NCI-H1048 (cell line): ENCODE measurements around the gene AFF3.

ENCODE experiments used
- DNase-seq: peaks from one replicate; lab custom pipeline; 2025; lab: John Stamatoyannopoulos, UW

The AFF3 gene

DNA sequence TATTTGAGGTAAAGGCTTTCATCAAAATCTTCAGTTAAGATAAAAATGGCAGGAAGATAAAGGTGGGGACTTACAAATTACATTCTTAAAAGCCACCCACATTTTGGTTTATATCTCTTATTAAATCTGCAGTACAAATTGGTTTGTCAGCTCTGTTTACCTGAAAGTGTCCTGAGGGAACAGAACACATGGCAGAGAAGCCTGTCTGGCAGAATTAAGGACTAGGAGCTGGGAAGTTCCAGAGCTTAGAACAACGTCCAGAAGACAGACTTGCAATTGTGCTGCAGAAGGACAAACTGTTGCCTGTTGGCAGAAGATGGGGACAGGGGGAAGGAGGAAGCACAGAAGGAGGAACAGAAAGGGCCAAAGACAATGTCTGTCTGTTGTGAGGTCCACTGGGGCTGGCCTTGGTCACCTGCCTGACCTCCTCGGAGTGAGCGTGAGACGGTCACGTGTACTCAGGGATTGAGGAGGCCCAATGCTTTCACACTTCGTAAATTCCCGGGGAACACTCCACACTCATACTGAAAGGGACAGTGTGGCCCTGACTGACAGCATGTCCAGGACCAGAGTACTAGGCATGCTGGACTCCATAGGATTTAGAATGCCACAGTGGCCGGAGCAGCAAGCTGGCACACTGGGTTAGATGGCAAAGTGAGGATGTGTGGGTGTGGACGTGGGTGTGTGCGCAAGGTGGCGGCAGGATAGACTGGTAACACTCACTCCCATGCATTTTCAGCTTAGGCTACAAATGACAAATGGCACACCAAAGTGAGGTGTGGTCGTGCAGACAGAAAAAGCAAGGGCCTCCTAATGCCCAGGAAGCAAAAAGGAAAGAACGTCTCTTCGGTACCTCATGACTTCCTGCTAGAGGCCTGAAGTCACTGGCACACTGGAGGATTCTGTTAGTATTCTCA, 441.6 kb downstream of the AFF3 start:
- no peak for DNase-seq

DNA sequence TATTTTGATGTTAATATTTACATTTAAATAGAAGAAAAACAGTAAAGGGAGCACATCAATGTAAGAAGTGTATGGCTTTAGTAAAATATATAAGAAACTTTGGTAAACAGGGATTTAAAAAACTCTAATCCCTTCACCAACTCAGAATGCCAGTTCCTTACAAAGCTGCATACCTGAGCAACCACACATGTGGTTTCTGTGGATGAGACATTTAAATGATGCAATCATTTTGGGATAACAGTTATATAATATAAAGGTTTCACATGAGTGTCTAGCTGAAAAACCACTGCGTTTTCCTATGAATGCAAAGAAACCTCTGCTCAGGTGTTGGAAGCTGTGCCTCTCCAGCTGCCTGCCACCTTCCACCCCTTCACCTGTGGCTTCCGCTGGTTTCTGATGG, 443.5 kb downstream of the AFF3 start:
- DNase-seq = no peak

DNA sequence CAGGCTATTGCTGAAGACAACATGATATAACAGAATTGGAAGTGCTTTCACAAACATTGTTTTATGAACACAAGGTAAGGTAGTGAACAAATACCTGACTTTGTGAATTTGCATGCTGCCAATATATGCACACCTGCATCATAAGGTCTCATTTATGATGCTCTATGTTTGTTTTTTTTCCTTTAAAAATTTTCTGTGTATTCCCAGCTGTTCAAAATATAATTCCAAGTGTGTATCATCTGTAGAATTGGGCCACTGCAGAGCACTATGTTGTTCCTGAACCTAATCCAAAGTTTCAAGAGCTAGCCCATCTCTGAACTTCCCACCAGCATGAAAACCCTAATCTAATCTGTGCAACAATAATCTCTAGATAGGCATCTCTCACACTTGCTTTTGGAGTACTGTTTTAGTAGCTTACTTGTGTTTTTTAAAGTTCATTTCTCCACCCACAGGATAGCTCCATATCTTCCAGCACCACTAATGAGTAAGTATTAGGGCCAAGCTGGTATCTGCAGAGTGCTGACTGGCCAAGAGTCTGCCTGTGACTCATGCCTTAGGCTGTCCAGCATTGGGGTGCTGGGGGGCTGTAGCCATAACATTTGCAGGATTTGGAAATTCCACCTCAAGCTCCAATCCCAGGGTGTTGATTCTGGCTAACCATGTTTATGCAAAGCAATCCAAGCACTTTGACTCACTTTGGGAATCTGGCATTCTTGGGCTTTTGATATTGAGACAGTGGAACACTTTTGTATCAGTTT, 444.4 kb downstream of the AFF3 start:
- no peak for DNase-seq

DNA sequence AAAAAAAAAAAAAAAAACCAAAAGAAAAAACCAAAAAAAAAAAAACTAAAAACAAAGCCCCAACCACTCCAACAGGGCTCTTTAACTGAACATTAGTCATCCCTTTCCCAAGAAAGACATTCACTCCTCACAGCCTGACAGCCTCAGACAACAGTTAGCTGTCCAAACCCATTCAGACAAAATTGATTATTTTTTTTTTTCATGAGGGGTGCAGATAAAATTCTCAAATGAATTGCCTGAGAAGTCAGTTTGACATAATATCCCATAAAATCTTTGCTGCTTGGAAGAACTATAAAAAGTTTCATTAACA, 446.5 kb downstream of the AFF3 start:
- no peak for DNase-seq

DNA sequence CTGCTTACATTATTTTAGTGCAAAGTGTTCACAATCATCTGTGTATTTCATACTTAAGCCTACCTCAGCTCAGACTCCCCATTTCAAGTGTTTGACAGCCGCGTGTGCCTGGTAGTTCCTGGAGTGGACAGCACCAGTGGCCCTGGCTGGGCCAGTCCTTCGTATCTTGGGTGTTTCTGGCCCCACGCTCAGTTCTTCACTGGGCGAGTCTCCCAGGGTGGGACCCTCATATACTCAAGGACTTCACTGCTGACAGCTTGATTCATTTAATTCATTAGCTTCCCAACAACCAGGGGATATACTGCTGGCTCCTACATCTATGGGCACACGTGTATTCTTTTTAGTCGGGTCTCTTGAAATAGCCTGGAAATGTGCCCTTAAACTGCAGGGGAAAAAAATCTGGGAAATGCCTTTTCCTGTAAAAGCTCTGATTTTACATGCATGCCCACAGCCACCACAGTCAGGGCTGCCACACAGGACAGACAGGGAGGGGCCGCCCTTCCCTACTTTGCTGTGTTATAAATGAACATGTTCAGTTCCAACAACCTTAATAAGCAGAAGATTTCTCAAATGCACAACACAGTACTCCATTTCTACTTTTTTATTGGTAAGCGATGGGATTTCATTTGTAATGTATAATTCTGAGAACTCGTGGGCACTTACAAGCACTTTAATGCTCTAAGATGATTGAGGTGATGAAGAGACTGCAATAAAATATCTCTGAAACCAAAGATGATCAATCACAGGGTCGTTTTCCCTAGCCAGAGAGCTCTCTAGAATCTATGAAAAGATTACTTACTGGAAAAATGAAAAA, 447.1 kb downstream of the AFF3 start:
- DNase-seq = no peak

DNA sequence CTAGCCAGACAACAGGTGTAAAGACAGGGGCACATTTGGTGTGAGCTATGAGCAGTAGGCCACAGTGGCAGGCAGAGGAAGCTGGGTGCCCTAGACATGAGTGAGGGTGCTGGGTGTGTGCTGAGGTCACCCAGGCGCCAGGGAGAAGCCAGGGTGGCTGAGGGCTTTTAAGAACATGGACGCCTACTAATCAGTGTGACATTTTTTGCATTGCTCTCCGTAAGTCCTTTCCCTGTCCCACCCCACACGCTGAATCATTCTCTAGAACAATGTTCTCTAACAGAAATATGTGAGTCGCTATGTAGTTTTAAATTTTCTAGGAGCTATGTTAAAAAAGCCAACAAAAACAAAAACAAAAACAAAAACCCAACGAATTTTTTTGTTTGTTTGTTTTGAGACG, 448.1 kb downstream of the AFF3 start:
- no peak for DNase-seq

DNA sequence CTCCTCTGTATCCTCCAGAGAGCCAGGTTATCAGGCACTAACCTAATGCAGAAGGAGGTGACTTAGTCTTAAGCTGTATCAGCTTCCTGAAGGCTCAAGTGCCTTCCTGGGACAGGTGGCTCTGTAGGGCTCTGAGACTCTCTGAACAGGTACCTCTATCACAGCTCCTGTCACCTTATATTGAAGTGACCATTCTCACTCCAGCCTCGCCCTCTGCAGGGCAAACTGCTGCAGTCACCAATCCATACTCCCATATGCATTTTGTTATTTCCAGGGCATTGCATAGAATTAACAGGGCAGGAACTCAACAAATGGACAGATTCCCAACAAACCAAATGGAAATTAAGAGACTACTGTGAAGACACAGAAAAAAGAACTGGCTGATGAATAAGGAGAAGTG, 449.6 kb downstream of the AFF3 start:
- no peak for DNase-seq

DNA sequence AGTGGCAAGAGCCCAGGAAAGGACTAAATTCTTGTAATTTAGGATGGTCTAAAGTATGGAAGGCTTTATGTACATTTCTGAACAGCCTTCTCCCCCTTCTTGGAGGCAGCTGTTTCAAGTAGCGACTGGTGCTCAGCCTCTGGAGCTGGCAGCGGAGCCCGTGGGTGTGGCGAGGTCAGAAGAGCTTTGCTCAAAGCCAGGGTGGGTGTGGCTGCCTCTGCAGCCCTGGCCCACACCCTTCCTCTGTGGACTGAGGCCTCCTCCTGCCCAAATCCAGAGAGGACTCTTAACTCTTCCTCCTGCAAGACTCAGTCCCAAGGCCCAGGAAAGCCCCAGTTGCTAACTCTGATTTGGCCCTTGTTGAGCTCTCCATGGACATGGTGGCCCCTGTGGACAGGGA, 450.5 kb downstream of the AFF3 start:
- no peak for DNase-seq

DNA sequence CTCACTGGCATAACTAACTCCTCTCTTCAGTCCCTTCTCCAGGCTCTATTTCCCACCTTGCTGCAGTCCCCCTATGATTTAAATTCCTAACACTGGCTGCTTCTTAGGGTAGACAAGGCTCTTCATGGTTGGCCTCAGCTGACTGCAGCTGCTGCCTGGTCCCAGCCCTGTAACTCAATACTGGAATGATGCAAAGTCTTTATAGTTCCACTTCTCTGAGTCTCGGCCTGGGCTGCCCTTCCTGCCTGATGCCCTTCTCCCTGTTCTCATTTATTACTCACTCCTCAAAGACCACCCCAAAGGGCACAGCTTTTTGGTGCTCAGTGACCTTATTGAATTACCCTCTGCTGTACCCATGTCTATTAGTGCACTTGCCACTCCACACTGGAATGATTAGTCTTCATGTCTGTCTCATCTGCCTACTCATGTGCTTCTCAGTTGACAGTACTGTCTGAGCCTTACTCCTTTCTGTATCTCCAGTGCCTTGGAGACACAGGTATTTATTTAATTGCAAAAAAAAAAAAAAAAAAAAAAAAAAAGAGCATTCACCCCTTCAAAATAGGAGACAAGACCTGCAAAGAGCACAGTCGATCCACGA, 453.1 kb downstream of the AFF3 start:
- DNase-seq = no peak

DNA sequence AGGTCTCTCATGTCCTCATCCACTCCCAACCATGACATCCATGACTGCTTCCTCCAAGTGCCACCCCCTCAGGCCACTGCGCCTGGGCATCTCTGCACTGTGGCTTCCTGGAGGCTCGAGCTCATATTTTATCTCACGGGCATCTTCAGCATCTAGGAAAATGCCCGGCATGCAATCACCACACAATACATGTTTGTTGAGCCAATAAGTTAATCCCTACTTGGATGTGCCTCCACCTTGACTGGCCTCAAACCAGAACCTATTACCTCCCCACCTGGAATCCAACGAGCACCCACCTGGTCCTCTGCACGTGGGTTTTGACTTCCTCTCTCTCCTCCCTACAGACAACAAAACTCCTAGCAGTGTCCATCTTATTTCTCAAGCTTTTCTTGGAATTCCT, 453.7 kb downstream of the AFF3 start:
- no peak for DNase-seq

DNA sequence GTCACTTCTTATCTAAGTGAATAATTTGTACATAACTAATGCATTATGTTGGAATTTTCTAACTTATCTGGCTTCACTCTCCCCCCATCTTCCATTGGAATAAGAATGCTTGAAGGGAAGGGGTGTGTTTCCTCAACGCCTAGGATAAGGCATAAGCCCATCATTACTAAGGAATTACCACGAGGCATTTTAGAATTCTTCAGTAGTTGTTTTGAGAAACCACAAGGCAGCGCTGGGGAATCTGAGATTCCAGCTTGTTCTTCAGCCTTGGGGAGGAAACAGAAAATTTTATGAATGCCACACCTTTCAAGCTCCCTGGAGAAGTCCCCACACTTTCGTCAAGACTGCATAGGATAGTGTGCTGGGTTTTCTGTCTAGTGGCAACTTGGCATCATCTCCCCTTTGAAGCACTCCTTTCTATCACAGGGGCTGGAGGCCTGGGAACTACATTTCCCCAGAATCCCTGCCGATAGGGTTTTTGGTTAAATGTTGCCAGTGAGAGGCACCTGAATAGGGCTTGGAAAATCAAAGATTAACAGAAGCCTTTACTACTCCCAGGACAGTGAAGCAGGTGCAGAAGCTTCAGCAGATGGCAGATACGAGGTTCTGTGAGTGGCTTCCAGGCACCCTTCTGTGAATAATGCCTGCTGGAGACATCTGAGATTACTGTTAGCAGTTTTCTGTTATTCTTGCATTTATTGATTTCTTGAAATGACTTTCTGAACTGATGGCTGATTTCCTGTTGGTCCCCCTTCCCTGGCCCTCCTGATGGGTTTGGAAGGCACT, 459.9 kb downstream of the AFF3 start:
- no peak for DNase-seq

DNA sequence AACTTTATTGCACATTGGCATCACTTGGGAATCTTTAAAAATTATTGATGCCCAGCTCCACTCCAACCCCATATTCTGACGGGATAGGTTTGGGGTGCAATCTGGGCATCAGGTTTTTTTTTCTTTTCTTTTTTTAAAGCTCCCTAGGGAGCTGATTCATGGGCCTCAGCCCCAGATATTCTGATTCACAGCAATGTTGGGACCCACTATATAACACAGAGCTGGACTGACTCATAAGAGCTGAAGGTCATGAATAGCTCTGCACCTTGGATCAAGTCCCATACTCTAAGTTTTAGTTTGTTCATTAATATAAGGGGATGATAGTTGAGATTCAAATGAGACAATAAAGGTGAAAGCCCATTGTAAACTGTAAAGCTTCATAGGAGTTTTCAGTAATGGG, 461.4 kb downstream of the AFF3 start:
- DNase-seq = no peak

DNA sequence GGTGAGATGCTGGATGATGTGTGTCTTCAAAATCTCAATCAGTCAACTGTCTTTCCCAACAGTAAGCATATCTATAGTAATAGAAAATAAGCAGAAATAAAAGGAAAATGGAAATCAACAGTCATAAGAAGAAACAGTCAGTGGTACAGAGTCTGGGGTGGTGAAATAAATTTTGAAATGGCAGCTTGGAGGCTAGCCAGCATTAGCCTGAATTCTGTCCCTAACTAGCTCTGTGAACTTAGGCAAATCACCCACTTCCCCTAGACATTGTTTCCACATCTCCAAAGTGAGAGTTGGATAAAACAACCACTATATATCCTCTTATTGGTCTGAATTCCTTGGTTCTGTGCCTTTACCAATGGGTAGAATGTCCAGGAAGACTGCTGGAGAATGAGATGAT, 462.9 kb downstream of the AFF3 start:
- DNase-seq = no peak

DNA sequence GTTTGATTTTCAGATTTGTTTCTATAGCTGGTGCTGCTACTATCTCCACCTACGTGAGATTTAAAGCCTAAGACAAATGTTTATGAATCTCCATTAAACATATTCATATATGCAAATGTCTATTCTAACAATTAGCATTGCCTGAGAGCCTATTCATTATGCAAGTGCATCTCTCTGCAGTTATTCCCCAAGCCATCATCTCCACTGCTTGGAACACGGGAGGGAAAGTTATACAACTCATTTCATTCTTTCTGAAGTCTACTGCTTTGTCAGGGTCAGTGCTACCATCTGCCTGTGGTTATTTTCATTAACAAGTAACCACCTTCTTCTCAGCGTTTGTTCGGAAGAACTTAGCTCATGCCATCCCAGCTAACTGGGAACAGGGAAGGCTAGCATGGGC, 463.8 kb downstream of the AFF3 start:
- no peak for DNase-seq

DNA sequence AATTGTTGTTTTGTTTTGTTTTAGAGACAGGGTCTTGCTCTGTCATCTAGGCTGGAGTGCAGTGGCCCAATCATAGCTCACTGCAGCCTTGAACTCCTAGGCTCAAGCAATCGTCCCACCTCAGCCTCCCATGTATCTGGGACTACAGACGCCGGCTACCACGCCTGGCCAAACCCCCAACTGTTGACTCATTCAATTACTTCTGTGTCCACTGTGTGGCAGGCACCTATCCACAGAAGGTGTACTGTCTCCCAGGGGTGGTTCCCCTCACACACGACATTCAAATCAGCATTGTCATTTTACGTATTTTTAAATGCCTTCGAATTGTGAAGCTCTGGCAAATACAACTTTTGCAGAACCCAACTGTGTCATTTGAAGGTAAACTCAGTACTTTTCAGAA, 464.6 kb downstream of the AFF3 start:
- no peak for DNase-seq

DNA sequence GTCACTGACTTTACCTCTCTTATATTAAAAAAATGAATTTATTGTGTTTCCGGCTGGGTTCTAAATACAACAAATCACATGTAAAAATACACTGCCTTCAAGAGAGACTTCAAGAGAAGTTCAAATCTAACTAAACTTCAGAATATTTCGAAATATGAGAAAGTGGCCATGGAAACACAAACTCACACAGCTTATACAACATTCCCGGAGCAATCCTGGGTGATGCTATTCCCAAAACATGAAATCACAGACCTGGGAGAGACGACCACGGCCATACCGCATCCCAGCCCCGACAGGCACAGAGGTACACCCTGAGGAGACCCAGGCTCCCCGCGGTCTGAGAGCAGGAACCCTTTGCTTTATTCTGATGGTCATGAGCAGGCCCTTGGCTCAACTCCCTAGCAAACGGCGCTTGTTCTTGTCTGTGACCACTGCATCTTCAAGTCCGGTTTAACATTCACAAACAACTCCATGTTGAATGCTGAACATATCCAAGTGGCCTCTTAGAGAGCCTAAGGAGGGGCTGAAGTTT, 467.2 kb downstream of the AFF3 start:
- DNase-seq = no peak

DNA sequence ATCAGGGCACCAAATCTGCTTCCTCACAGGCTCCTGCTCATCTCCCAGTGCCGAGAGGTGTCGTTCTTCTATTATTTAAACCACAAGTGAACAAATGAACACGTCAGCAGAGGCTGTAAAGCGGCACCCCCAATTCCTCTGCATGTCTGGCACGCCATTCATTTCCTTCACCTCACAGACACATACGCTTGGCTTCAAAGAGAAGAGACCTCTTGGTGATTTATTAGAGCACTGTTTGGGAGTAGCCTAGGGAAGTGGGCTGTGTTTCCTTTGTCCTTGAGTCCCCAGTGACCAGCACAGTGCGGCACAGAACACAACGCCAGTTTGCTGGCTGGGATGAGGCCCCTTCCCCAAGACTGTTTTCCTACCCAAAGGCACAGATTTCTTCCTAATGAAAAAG, 468.3 kb downstream of the AFF3 start:
- no peak for DNase-seq

DNA sequence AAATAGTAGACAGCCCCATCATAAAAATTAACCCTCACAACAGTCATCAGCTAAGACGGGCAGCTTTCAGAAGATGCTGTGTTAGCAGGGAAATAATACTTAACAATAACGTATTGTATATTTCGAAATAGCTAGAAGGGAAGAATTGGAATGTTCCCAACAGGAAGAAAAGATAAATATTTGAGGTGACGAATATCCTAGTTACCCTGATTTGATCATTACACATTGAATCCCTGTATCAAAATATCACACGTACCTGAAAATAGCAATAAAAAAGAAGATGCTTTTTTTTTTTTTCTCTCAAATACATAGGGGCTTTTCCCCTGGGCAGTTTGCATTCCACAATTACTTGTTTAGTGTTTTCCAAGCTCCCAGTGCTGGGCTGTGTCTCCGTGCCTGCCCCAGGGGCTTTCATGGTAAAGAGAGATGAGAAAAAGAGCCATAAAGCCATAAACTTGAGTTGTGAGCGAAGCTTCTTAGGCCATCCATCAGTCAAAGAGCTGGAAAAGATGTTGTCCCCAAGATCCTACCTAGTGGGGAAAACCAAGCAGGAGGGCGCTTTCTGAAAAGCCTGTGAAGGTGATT, 469.5 kb downstream of the AFF3 start:
- DNase-seq = no peak

DNA sequence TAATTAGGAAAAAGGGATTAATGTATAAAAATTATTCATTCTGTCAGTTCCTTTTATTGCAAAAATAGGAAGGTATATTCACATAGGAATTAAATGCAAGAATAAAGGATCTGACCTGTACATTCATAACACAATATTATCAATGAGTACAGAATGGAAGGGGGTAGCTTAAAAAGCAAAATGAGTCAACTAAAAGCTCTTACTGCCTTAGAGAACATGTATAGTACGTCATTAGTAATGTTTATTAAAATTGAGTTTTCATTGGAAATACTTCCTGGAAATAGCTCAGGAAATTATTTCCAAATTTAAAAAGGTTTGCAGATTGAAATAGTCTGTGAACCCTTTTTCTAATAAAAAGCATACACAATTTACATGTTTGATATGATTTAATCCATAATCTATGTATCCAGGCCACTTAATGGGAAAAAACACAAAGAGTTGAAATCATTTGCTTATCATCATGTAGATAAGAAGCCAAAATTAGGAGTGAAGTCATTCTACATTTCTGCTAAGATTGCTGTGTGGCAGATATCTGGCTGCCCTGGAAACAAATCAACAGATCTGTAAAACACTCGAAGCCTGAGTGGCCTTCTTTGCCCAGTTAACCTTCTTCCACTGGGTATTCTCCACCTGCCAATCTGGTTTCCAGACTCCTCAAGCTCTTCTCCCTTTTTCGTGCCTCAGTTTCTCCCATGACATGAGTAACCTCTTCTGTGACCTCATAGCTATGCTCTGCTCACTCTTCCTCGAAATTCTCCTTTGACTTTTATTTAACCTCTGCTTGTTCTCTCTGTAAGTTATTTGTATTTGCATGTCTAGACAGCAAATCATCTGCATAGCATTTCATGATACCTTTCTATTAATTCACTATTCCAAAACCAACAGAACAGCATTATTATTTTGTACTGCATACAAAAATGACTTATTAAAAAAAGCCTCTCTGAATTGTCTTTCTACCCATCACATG, 471.3 kb downstream of the AFF3 start:
- DNase-seq = no peak

DNA sequence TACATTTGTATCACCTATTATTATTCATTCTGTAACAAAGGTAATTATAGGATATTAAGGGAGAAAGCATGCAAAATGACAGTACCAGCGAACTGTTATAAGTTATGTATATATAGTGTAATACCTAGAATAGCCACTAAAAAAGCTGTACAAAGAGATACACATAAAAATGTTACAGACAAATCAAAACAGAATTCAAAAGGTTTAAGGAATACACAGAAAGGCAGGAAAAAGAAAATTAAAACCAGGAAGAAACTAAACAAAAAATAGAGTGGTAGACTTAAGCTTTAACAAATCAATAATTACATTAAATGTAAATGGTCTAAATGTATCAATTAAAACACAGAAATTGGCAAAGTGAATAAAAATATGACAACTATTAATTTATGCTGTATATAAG, 476.1 kb downstream of the AFF3 start:
- no peak for DNase-seq
